ENCODE measurements around the gene OLAH. TPM values are rescaled to one million over a fixed set of nuclear protein-coding genes. Genes with fewer than 3 reads are reported as not detected.
A peak's percentile ranks its signal among the peaks of the same experiment; 100 is the strongest.

OLAH gene
- total RNA-seq, 1 donor = not detected

- peak overlapping the region; percentile 79 for H3K4me3 ChIP-seq (ENCODE audit: low read length)
These were observed 52.9 kb downstream of the OLAH start for GRCh38 chr10:15096661-15097010.

DNA sequence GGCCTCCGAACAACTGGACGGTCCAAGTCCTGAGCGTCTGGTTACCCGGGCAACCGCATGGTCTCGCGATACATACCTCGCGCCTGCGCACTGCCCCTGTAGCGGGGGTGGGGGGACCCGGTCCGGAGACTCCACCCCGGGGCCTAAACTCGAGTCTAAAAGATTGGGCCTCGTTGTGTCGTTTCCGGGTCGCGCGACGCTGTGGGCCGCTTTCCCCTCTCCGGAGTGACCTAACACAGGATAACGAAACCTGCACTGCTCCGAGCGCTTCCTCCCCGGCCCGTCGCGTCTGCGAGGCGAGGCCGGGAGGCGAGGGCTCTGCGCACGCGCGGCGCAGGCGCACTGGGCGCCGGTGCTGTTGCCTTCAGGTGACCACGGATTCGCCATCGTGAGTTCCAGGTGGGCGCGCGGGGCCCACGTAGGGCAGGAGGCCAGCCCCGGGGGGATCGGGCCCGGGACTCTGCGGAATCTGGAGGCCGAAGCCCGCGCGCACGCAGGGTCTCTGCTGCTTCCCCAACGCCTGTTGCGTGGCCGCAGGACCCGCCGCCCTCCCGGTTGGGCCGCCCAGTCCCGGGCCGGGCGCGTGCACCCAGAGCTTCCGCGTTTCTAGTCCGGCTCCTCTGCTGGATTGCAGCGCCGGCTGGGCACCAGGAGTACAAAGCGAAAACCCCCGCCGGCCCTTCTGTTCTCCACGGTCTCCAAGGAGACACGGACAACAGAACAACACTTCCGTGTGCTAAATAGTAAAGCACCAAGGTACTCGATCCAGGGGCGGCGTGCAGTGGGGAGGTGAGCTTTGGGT is 53.5 kb downstream of the OLAH start, which contains the start of gene RPP38:
RPP38 (plus strand) TSS at position 345 of the 802 bp plus-strand sequence. CDS start 5,960 bp downstream, outside the sequence.
- H3K9me3 ChIP-seq (ENCODE audit: low read depth, low read length) = no peaks in the 10 kb centered on the region
- H3K4me3 ChIP-seq (ENCODE audit: low read length) = peak within 1 kb of the TSS; percentile 79
- H3K4me1 ChIP-seq (ENCODE audit: insufficient read depth, low read length) = peaks cover 33% of the 10 kb centered on the region
- no peaks in the 10 kb centered on the region for H3K27me3 ChIP-seq (ENCODE audit: insufficient read depth, low read length)

More at GRCh38 chr10:15096661-15097010, 52.9 kb downstream of the OLAH start:
- Histone ChIP-seq H3K27me3 (ENCODE audit: insufficient read depth, low read length) (no peaks in the 10 kb centered on the region), H3K4me1 (ENCODE audit: insufficient read depth, low read length) (peaks cover 33% of the 10 kb centered on the region), H3K9me3 (ENCODE audit: low read depth, low read length) (no peaks in the 10 kb centered on the region)

- Histone ChIP-seq H3K4me1 (ENCODE audit: insufficient read depth, low read length) (peaks cover 33% of the 10 kb centered on the region), H3K9me3 (ENCODE audit: low read depth, low read length) (no peaks in the 10 kb centered on the region), H3K27me3 (ENCODE audit: insufficient read depth, low read length) (no peaks in the 10 kb centered on the region), H3K4me3 (ENCODE audit: low read length) (no peak overlapping the region)
These were observed 56.1 kb downstream of the OLAH start for GRCh38 chr10:15099886-15100285.

- H3K4me1 ChIP-seq (ENCODE audit: insufficient read depth, low read length) = peaks cover 18% of the 10 kb centered on the region
- no peaks in the 10 kb centered on the region for H3K9me3 ChIP-seq (ENCODE audit: low read depth, low read length)
- H3K4me3 ChIP-seq (ENCODE audit: low read length) = no peak overlapping the region
- H3K27me3 ChIP-seq (ENCODE audit: insufficient read depth, low read length) = no peaks in the 10 kb centered on the region
These were observed 59.8 kb downstream of the OLAH start for GRCh38 chr10:15103513-15103912.

GRCh38 chr10:15106352-15107013 is 62.7 kb downstream of the OLAH start:
- Histone ChIP-seq H3K27me3 (ENCODE audit: insufficient read depth, low read length) (no peaks in the 10 kb centered on the region), H3K9me3 (ENCODE audit: low read depth, low read length) (no peaks in the 10 kb centered on the region), H3K4me1 (ENCODE audit: insufficient read depth, low read length) (no peaks in the 10 kb centered on the region), H3K4me3 (ENCODE audit: low read length) (no peak overlapping the region)

DNA sequence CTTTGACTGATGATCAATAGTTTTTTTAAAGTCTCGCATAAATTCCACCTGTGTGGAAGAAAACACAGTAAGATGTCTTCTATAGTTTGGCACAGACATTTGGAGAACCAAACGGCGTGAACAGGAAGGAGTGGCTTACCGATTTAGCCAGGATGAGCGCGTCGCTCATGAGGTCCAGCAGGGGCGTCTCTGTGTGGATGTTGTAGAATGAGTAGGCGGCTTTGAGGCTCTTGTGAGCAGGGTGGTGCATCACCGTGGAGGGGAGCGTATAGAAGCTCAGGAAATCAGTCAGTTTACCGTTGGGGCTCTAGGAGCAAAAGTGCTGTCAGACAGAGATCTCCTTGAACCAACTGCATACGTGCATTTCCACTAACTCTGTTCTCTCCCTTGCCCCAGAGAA is 68.9 kb downstream of the OLAH start:
- no peaks in the 10 kb centered on the region for H3K9me3 ChIP-seq (ENCODE audit: low read depth, low read length)
- H3K4me3 ChIP-seq (ENCODE audit: low read length) = no peak overlapping the region
- no peaks in the 10 kb centered on the region for H3K4me1 ChIP-seq (ENCODE audit: insufficient read depth, low read length)
- H3K27me3 ChIP-seq (ENCODE audit: insufficient read depth, low read length) = no peaks in the 10 kb centered on the region

DNA sequence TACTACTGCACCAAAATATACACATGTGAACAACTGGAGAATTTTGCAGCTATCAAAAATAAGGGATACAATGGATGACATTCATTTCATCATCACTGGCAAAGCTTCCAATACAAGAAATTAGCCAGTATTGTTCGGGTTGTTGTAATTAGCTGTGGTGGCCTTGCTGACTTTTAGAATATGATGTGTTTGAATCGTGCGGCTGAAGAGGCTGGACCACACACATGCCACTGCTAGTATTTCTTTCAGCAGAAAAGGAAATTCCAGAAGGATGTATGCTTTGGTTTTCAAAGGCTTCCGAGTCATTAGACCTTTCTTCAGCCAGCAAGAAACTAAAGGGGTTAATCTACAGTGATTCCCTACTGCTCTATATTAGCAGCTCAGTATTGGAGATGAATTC is 70.0 kb downstream of the OLAH start:
- H3K4me1 ChIP-seq (ENCODE audit: insufficient read depth, low read length) = no peaks in the 10 kb centered on the region
- H3K9me3 ChIP-seq (ENCODE audit: low read depth, low read length) = no peaks in the 10 kb centered on the region
- H3K4me3 ChIP-seq (ENCODE audit: low read length) = no peak overlapping the region
- no peaks in the 10 kb centered on the region for H3K27me3 ChIP-seq (ENCODE audit: insufficient read depth, low read length)

DNA sequence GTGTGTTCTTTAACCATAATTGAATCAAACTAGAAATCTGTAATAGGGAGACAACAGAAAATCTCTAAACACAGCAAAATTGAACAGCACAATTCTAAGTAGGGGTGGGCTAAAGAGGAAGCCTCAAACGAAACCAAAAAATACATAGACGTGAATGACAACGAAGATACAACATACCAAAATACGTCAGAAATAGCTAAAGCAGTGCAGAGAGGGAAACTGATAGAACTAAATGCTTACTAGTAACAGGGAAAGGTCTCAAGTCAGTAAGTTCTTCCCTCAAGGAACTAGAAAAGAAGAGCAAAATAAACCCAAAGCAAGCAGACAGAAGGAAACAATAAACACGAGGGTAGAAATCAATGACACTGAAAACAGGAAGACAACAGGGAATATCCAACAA is 72.5 kb downstream of the OLAH start:
- H3K27me3 ChIP-seq (ENCODE audit: insufficient read depth, low read length) = no peaks in the 10 kb centered on the region
- H3K4me1 ChIP-seq (ENCODE audit: insufficient read depth, low read length) = no peaks in the 10 kb centered on the region

DNA sequence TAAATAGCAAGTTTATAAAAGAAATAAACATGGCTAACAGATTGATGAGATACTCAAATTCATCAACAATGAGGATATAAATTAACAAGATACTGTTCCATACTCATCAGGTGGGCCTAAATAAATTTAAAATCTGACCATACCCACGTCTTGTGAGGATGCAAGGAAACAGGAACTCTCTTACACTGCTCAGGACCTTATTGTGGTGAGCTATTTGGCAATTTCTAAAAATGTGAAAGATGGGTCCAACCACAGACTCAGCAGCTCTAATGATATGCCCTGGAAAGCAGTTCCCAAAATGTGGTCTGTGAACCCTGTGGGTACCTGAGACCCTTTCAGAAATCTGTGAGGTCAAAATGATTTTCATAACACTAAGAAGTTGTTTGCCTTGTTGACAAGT is 74.9 kb downstream of the OLAH start:
- Histone ChIP-seq H3K4me3 (ENCODE audit: low read length) (no peak overlapping the region), H3K9me3 (ENCODE audit: low read depth, low read length) (no peaks in the 10 kb centered on the region), H3K4me1 (ENCODE audit: insufficient read depth, low read length) (no peaks in the 10 kb centered on the region), H3K27me3 (ENCODE audit: insufficient read depth, low read length) (no peaks in the 10 kb centered on the region)

More for the DNA sequence above, 72.5 kb downstream of the OLAH start:
- Histone ChIP-seq H3K4me3 (ENCODE audit: low read length) (no peak overlapping the region), H3K9me3 (ENCODE audit: low read depth, low read length) (no peaks in the 10 kb centered on the region)

- no peaks in the 10 kb centered on the region for H3K9me3 ChIP-seq (ENCODE audit: low read depth, low read length)
- H3K27me3 ChIP-seq (ENCODE audit: insufficient read depth, low read length) = no peaks in the 10 kb centered on the region
- no peaks in the 10 kb centered on the region for H3K4me1 ChIP-seq (ENCODE audit: insufficient read depth, low read length)
- H3K4me3 ChIP-seq (ENCODE audit: low read length) = no peak overlapping the region
These were observed 76.8 kb downstream of the OLAH start for GRCh38 chr10:15120523-15120922.

GRCh38 chr10:15121707-15122106 is 78.0 kb downstream of the OLAH start:
- H3K27me3 ChIP-seq (ENCODE audit: insufficient read depth, low read length) = no peaks in the 10 kb centered on the region
- H3K4me1 ChIP-seq (ENCODE audit: insufficient read depth, low read length) = no peaks in the 10 kb centered on the region
- no peaks in the 10 kb centered on the region for H3K9me3 ChIP-seq (ENCODE audit: low read depth, low read length)
- no peak overlapping the region for H3K4me3 ChIP-seq (ENCODE audit: low read length)

DNA sequence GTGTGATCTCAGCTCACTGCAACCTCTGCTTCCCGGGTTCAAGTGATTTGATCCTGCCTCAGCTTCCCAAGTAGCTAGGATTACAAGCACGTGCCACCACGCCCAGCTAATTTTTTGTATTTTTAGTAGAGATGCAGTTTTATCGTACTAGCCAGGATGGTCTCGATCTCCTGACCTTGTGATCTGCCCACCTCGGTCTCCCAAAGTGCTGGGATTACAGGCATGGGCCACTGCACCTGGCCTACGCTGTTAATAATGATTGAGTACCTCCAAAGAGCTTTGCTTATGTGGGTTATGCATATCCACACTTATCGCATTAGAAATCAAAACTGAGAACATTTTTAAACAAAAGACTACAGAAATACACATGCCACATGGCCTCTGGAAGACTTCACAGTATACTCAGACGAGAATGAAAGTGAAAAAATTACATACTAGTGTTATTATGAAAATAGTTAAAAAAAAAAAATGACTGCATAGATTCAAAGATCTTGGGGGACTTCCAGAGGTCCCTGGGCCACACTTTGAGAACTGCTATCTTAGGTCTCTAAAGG is 78.8 kb downstream of the OLAH start:
- Histone ChIP-seq H3K4me3 (ENCODE audit: low read length) (no peak overlapping the region), H3K9me3 (ENCODE audit: low read depth, low read length) (no peaks in the 10 kb centered on the region), H3K4me1 (ENCODE audit: insufficient read depth, low read length) (no peaks in the 10 kb centered on the region), H3K27me3 (ENCODE audit: insufficient read depth, low read length) (no peaks in the 10 kb centered on the region)

Other genes starting within 250 kb of the OLAH start
- 1.0 TPM for gene CDNF, start 205.9 kb upstream of the OLAH start, total RNA-seq
- 25.9 TPM for gene HSPA14, start 205.6 kb upstream of the OLAH start, total RNA-seq
- gene MSANTD7, start 205.6 kb upstream of the OLAH start, total RNA-seq = 22.2 TPM
- gene SUV39H2, start 165.1 kb upstream of the OLAH start, total RNA-seq = 6.3 TPM
- 15.2 TPM for gene DCLRE1C, start 89.8 kb upstream of the OLAH start, total RNA-seq
- gene MEIG1, start 84.6 kb upstream of the OLAH start, total RNA-seq = not detected
- 0.42 TPM for gene ACBD7, start 44.8 kb downstream of the OLAH start, total RNA-seq
- gene RPP38, start 53.4 kb downstream of the OLAH start, total RNA-seq = 15.6 TPM
- gene NMT2, start 124.8 kb downstream of the OLAH start, total RNA-seq = 17.1 TPM

Data from mononuclear cell (primary cell).